Ovary (tissue), 3 donors: ENCODE measurements around the gene SEMA3B.

Experiments
- POLR2A ChIP-seq: fragments of 450-650 bp; IDR thresholded peaks from one replicate; pipeline ENCODE4 v1.6.1; 2017; ENCODE audit warnings: antibody characterized with exemption, mild to moderate bottlenecking, moderate library complexity
- TF ChIP-seq, protein P1 (sequence below), 3 donors: fragments of 450-650 bp in 2 of 3; fragments of 200-600 bp in 1 of 3; IDR thresholded peaks; one replicate each; pipeline versions ENCODE4 v1.5.1 to v1.8.0; 2016 to 2022; ENCODE audit warnings: antibody characterized with exemption in 3 of 3, mild to moderate bottlenecking in 1 of 3
- donor health status: DM: no; HTN: no; CAD: no.

DNA sequence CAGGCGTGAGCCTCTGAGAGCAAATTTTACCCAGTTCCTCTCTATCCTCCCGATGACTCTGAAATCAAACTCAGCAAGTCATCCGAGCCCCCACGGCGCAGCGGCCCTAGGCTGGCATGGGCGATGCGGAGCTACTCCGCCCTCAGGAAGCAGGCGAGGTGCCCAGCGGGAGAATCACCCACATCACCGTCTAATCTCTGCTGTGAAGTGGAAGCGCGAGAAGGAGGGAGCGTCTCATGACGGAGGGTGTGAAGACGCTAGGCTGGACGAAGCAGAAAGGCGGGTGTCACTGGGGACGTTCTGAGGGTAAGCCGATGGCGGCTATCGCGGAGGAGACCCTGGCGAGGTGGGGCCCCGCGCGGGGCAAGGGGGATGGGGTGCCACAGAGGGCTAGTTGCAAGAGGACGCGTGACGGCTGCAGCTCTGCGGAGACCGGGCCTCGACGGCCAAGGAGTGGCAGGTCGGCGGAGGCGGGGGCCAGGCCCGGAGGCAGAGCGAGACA is 42.0 kb upstream of the SEMA3B start:
- TF ChIP-seq, protein P1, sequence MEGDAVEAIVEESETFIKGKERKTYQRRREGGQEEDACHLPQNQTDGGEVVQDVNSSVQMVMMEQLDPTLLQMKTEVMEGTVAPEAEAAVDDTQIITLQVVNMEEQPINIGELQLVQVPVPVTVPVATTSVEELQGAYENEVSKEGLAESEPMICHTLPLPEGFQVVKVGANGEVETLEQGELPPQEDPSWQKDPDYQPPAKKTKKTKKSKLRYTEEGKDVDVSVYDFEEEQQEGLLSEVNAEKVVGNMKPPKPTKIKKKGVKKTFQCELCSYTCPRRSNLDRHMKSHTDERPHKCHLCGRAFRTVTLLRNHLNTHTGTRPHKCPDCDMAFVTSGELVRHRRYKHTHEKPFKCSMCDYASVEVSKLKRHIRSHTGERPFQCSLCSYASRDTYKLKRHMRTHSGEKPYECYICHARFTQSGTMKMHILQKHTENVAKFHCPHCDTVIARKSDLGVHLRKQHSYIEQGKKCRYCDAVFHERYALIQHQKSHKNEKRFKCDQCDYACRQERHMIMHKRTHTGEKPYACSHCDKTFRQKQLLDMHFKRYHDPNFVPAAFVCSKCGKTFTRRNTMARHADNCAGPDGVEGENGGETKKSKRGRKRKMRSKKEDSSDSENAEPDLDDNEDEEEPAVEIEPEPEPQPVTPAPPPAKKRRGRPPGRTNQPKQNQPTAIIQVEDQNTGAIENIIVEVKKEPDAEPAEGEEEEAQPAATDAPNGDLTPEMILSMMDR (IDR thresholded peaks at IDR 0.05) = no peak
- TF ChIP-seq POLR2A = no peak
